ENCODE results near the gene NPIPB6. TPM values are rescaled to one million over a fixed set of nuclear protein-coding genes. Genes with fewer than 3 reads are reported as not detected.
A peak's percentile ranks its signal among the peaks of the same experiment; 100 is the strongest.
"Not testable (repeated sequence)": the region's sequence is repeated elsewhere in the genome, so short reads cannot be mapped to it uniquely, and the experiment has no call there.

The NPIPB6 gene
- under 1 TPM; 0.21 to 0.77 TPM for polyA plus RNA-seq

DNA sequence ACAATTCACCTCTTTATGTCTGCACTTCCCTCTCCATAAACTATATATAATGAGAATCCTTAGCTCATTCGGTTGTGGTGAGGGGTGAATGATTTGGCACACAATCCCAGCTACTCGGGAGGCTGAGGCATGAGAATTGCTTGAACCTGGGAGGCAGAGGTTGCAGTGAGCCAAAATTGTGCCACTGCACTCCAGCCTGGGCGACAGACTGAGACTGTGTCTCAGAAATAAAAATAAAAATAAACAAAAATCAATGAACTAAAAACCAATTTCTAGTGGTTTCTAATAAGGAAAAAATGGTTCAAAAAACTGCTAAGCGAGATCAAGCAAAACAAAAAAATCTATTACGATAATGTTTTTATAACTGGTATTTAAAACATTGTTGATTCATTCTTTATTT lies at the start of gene NPIPB6:
TSS of gene NPIPB6 (minus strand) at position 101 of the 400 bp plus-strand sequence. CDS start 686 bp downstream, outside the sequence.
- WGBS, 2 donors: no CpG with 5 or more reads among the region's 5 CpGs
- H3K4me3 ChIP-seq (ENCODE audit: low read depth in 1 of 2, low read length in 2 of 2); H3K27ac ChIP-seq (ENCODE audit: low read depth in 2 of 2, low read length in 1 of 2); H3K27me3 ChIP-seq (ENCODE audit: control insufficient read depth in 1 of 2, insufficient read depth in 2 of 2, low read length in 2 of 2); H3K36me3 ChIP-seq (ENCODE audit: control insufficient read depth in 2 of 2, insufficient read depth in 2 of 2, low read length in 1 of 2); H3K9me3 ChIP-seq (ENCODE audit: control insufficient read depth in 2 of 2, insufficient read depth in 1 of 2, low read depth in 1 of 2, low read length in 1 of 2); H3K4me1 ChIP-seq (ENCODE audit: control insufficient read depth in 2 of 2, insufficient read depth in 2 of 2, low read length in 1 of 2): not testable (repeated sequence)

- peak within 1 kb of the TSS in 1 of 2 donors; percentile 28 for H3K4me3 ChIP-seq (ENCODE audit: low read depth in 1 of 2, low read length in 2 of 2)
- H3K27ac ChIP-seq (ENCODE audit: low read depth in 2 of 2, low read length in 1 of 2); H3K27me3 ChIP-seq (ENCODE audit: control insufficient read depth in 1 of 2, insufficient read depth in 2 of 2, low read length in 2 of 2); H3K9me3 ChIP-seq (ENCODE audit: control insufficient read depth in 2 of 2, insufficient read depth in 1 of 2, low read depth in 1 of 2, low read length in 1 of 2); H3K36me3 ChIP-seq (ENCODE audit: control insufficient read depth in 2 of 2, insufficient read depth in 2 of 2, low read length in 1 of 2); H3K4me1 ChIP-seq (ENCODE audit: control insufficient read depth in 2 of 2, insufficient read depth in 2 of 2, low read length in 1 of 2): not testable (repeated sequence)
- WGBS, 2 donors: no CpG with 5 or more reads among the region's 66 CpGs
These were observed 40.1 kb upstream of the NPIPB6 start, which contains the start of gene EIF3CL for GRCh38 chr16:28403220-28404072. Gene EIF3CL (minus strand): TSS chr16:28403841. CDS start chr16:28403618, 223 bp downstream.

GRCh38 chr16:28392054-28392453 lies 28.7 kb upstream of the NPIPB6 start:
- not testable (repeated sequence) for H3K9me3 ChIP-seq (ENCODE audit: control insufficient read depth in 2 of 2, insufficient read depth in 1 of 2, low read depth in 1 of 2, low read length in 1 of 2); H3K4me1 ChIP-seq (ENCODE audit: control insufficient read depth in 2 of 2, insufficient read depth in 2 of 2, low read length in 1 of 2); H3K36me3 ChIP-seq (ENCODE audit: control insufficient read depth in 2 of 2, insufficient read depth in 2 of 2, low read length in 1 of 2); H3K27ac ChIP-seq (ENCODE audit: low read depth in 2 of 2, low read length in 1 of 2); H3K27me3 ChIP-seq (ENCODE audit: control insufficient read depth in 1 of 2, insufficient read depth in 2 of 2, low read length in 2 of 2); H3K4me3 ChIP-seq (ENCODE audit: low read depth in 1 of 2, low read length in 2 of 2)
- no CpG with 5 or more reads among the region's 5 CpGs for WGBS, 2 donors

- H3K4me1 ChIP-seq (ENCODE audit: control insufficient read depth in 2 of 2, insufficient read depth in 2 of 2, low read length in 1 of 2); H3K27ac ChIP-seq (ENCODE audit: low read depth in 2 of 2, low read length in 1 of 2): not testable (repeated sequence)
- 69 to 100% methylated on average over 1 to 2 of the region's 10 CpGs for WGBS, 2 donors
These were observed 19.0 kb upstream of the NPIPB6 start for GRCh38 chr16:28382177-28382867.

GRCh38 chr16:28377822-28378221 lies 14.5 kb upstream of the NPIPB6 start:
- 86 to 97% methylated on average over 4 to 5 of the region's 10 CpGs for WGBS, 2 donors
- not testable (repeated sequence) for H3K4me3 ChIP-seq (ENCODE audit: low read depth in 1 of 2, low read length in 2 of 2); H3K4me1 ChIP-seq (ENCODE audit: control insufficient read depth in 2 of 2, insufficient read depth in 2 of 2, low read length in 1 of 2); H3K27me3 ChIP-seq (ENCODE audit: control insufficient read depth in 1 of 2, insufficient read depth in 2 of 2, low read length in 2 of 2); H3K36me3 ChIP-seq (ENCODE audit: control insufficient read depth in 2 of 2, insufficient read depth in 2 of 2, low read length in 1 of 2); H3K27ac ChIP-seq (ENCODE audit: low read depth in 2 of 2, low read length in 1 of 2); H3K9me3 ChIP-seq (ENCODE audit: control insufficient read depth in 2 of 2, insufficient read depth in 1 of 2, low read depth in 1 of 2, low read length in 1 of 2)

More at GRCh38 chr16:28382177-28382867, 19.0 kb upstream of the NPIPB6 start:
- not testable (repeated sequence) for H3K36me3 ChIP-seq (ENCODE audit: control insufficient read depth in 2 of 2, insufficient read depth in 2 of 2, low read length in 1 of 2); H3K27me3 ChIP-seq (ENCODE audit: control insufficient read depth in 1 of 2, insufficient read depth in 2 of 2, low read length in 2 of 2); H3K4me3 ChIP-seq (ENCODE audit: low read depth in 1 of 2, low read length in 2 of 2); H3K9me3 ChIP-seq (ENCODE audit: control insufficient read depth in 2 of 2, insufficient read depth in 1 of 2, low read depth in 1 of 2, low read length in 1 of 2)

- not testable (repeated sequence) for H3K9me3 ChIP-seq (ENCODE audit: control insufficient read depth in 2 of 2, insufficient read depth in 1 of 2, low read depth in 1 of 2, low read length in 1 of 2); H3K4me1 ChIP-seq (ENCODE audit: control insufficient read depth in 2 of 2, insufficient read depth in 2 of 2, low read length in 1 of 2); H3K27ac ChIP-seq (ENCODE audit: low read depth in 2 of 2, low read length in 1 of 2); H3K27me3 ChIP-seq (ENCODE audit: control insufficient read depth in 1 of 2, insufficient read depth in 2 of 2, low read length in 2 of 2); H3K36me3 ChIP-seq (ENCODE audit: control insufficient read depth in 2 of 2, insufficient read depth in 2 of 2, low read length in 1 of 2); H3K4me3 ChIP-seq (ENCODE audit: low read depth in 1 of 2, low read length in 2 of 2)
- 97% methylated on average over 16 to 28 of the region's 38 CpGs for WGBS, 2 donors
These were observed 13.9 kb upstream of the NPIPB6 start for GRCh38 chr16:28377108-28377625.

- not testable (repeated sequence) for H3K27ac ChIP-seq (ENCODE audit: low read depth in 2 of 2, low read length in 1 of 2); H3K36me3 ChIP-seq (ENCODE audit: control insufficient read depth in 2 of 2, insufficient read depth in 2 of 2, low read length in 1 of 2); H3K4me1 ChIP-seq (ENCODE audit: control insufficient read depth in 2 of 2, insufficient read depth in 2 of 2, low read length in 1 of 2); H3K27me3 ChIP-seq (ENCODE audit: control insufficient read depth in 1 of 2, insufficient read depth in 2 of 2, low read length in 2 of 2); H3K4me3 ChIP-seq (ENCODE audit: low read depth in 1 of 2, low read length in 2 of 2); H3K9me3 ChIP-seq (ENCODE audit: control insufficient read depth in 2 of 2, insufficient read depth in 1 of 2, low read depth in 1 of 2, low read length in 1 of 2)
- whole genome bisulfite sequencing, 2 donors: 0% methylated on average over 2 to 3 of the region's 8 CpGs
These were observed 11.8 kb upstream of the NPIPB6 start for GRCh38 chr16:28375115-28375514.

DNA sequence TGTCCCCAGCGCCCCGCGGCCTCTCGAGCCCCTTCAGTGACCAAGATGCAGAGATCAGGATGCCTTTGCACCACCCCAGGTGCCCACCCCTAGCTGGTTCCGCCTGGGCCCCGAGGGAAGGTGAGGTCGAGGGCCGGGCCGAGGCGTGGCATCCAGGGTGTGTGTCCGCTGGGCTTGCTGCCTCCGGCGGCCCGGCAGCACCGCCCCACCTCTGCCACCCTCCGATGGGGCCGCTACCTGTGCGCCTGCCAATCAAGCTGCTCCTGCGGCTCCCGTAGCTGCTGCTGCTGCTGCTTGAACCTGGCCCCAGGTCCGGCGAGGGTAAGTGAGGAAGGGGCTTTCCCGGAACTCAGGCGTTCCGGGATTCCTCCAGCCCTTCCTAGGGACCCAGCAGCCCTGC lies 11.0 kb upstream of the NPIPB6 start:
- 3% methylated on average over 16 of the region's 25 CpGs; no CpG with 5 or more reads in 1 of the 2 donors for WGBS, 2 donors
- not testable (repeated sequence) for H3K4me1 ChIP-seq (ENCODE audit: control insufficient read depth in 2 of 2, insufficient read depth in 2 of 2, low read length in 1 of 2); H3K27me3 ChIP-seq (ENCODE audit: control insufficient read depth in 1 of 2, insufficient read depth in 2 of 2, low read length in 2 of 2); H3K27ac ChIP-seq (ENCODE audit: low read depth in 2 of 2, low read length in 1 of 2); H3K36me3 ChIP-seq (ENCODE audit: control insufficient read depth in 2 of 2, insufficient read depth in 2 of 2, low read length in 1 of 2); H3K9me3 ChIP-seq (ENCODE audit: control insufficient read depth in 2 of 2, insufficient read depth in 1 of 2, low read depth in 1 of 2, low read length in 1 of 2); H3K4me3 ChIP-seq (ENCODE audit: low read depth in 1 of 2, low read length in 2 of 2)

GRCh38 chr16:28367926-28368325 lies 4.6 kb upstream of the NPIPB6 start:
- 17 to 22% methylated on average over 23 to 26 of the region's 32 CpGs for WGBS, 2 donors
- H3K36me3 ChIP-seq (ENCODE audit: control insufficient read depth in 2 of 2, insufficient read depth in 2 of 2, low read length in 1 of 2); H3K4me3 ChIP-seq (ENCODE audit: low read depth in 1 of 2, low read length in 2 of 2); H3K9me3 ChIP-seq (ENCODE audit: control insufficient read depth in 2 of 2, insufficient read depth in 1 of 2, low read depth in 1 of 2, low read length in 1 of 2); H3K4me1 ChIP-seq (ENCODE audit: control insufficient read depth in 2 of 2, insufficient read depth in 2 of 2, low read length in 1 of 2); H3K27me3 ChIP-seq (ENCODE audit: control insufficient read depth in 1 of 2, insufficient read depth in 2 of 2, low read length in 2 of 2); H3K27ac ChIP-seq (ENCODE audit: low read depth in 2 of 2, low read length in 1 of 2): not testable (repeated sequence)

Measured in esophagus (tissue), 2 donors.